T47D (cell line): Measurements from ENCODE around the gene TXNDC8.

ENCODE experiments used
- DNase-seq, 2 experiments: peaks; one replicate each; pipeline versions ENCODE4 v3.0.0 to v3.0.0-alpha.2; 2011 to 2012; ENCODE audit warnings: low read depth in 1 of 2, low spot score in 1 of 2
- JUND ChIP-seq: IDR thresholded peaks from 2 replicates; pipeline ENCODE4 v1.6.1; 2012; ENCODE audit warnings: low read depth
- in situ Hi-C: cut with HindIII; loops from 2 replicates; pipeline ENCODE4 v1.10.0; 2016; ENCODE audit warnings: low sequenced_read_pairs, low pct_unique_long_range_greater_than_20kb

TXNDC8 gene

DNA sequence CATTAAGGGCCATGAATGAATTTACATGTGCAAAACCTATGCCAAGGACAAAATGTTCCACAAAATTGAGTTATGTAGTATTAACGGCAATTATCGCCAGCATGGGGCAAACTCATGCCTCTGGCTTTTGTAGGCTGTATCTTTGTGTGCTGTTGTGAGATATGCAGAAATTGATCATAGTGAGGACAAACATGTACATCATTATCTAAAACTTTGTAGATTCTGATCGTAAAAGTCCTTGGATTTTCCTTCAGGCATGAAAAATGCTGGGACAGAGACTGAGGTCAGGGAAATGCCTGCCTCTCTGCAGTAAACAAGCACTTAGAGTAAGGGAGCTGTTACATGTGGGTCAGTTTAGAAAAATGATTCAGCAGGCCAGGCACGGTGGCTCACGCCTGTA is 5.9 kb upstream of the TXNDC8 start:
- no peak for DNase-seq
- in situ Hi-C loops = no loop called here
- no peak for TF ChIP-seq JUND

- in situ Hi-C loops = no loop called here
- no peak for TF ChIP-seq JUND
- peak in 1 of 2 experiments; percentile 54 for DNase-seq
Observed at GRCh38 chr9:110340306-110340705, 2.6 kb upstream of the TXNDC8 start.

DNA sequence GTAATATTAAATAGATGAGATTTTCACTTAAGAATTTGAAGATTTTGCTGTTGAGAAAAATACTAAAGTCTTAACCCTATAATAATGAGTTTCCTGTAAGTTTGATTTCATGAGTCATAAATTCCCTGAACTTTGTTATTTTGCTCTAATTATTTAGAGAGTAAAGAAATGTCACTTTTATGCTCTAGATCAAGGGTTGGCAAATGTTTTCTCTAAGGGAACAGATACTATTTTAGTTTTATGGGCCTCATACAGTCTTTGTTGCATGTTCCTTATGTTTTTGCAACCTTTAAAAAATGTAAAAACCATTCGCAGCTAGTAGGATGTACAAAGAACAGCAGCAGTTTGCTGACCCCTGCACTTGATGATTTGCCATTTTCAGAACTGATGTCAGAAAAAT is 480 bp upstream of the TXNDC8 start:
- no peak for DNase-seq
- in situ Hi-C loops = no loop called here
- no peak for TF ChIP-seq JUND

DNA sequence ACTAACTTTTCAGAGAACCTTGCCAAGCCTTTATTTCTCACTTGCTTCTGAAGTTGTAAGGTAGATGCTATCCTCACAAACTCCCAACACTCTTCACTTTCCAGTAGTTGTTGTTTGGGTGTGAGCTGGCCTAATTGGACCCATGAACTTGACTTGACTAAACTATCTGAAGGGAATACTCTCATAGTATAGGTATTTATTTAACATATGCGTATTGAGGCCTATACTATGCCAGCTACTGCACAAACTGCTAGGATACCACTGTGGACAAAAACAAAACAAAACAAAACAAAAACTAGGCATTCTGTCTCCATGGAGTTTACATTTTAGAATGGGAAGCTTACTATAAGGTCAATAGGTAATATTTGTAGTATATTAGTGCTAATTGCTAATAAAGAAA is 1.3 kb downstream of the TXNDC8 start:
- no peak for DNase-seq
- TF ChIP-seq JUND = no peak
- in situ Hi-C loops = no loop called here

DNA sequence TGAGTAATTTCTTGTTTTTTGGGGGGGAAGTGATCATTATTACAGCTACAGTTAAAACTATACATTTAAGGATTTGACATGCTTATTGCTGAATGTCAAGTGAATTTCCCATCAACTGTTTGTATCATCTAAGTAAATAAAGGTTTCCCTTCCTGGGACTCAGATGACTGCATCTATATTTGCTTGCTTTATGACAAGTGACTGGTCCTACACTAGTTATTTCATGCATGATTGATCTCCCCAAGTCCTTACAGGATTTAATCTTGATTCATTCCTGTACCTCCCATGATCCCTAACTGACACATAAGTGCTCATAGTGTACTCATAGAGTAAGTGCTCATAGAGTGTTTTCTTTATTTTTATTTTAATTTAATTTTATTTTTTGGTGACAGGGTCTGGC is 2.8 kb downstream of the TXNDC8 start:
- in situ Hi-C loops = no loop called here

DNA sequence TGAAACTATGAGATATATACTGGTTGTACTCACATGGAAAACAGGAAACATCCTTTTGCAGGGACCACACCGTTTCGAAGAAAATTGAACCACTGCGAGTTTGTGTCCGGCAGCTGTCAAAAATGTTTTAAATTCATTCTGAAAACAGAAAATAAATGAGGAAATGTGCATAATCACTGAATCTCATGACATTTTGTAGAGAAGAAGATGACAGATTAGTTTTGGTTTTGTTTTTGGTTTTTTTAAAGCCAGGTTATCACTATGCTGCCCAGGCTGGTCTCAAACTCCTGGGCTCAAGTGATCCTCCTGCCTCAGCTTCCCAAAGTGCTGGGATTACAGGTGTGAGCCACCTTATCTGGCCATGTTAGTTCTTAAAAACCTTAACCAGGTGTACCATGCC is 3.5 kb downstream of the TXNDC8 start:
- no peak for DNase-seq
- in situ Hi-C loops = no loop called here
- TF ChIP-seq JUND = no peak

More for the DNA sequence above, 2.8 kb downstream of the TXNDC8 start:
- no peak for DNase-seq
- TF ChIP-seq JUND = no peak

DNA sequence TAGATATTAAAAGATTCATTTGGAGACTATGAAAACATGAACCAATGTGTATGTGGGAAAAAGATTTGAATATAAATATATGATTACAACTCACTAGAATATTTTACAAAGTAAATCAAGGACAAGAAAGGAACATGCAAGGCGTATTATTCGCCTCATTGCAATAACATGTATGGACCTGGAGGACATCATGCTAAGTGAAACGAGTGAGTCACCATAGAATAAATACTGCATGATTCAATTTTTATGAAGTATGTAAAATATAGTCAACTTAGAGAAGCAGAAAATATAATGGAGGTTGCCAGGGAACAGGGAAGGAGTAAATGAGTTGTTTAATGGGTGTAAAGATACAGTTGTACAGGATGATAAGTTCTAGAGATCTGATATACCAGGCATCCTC is 4.9 kb downstream of the TXNDC8 start:
- no peak for DNase-seq
- no peak for TF ChIP-seq JUND
- in situ Hi-C loops = no loop called here

- in situ Hi-C loops = no loop called here
- DNase-seq = no peak
- TF ChIP-seq JUND = no peak
Observed at GRCh38 chr9:110330484-110331105, 7.1 kb downstream of the TXNDC8 start.

- TF ChIP-seq JUND = no peak
- in situ Hi-C loops = no loop called here
- DNase-seq = peak in 1 of 2 experiments; percentile 80
Observed at GRCh38 chr9:110329639-110330230, 7.9 kb downstream of the TXNDC8 start.

DNA sequence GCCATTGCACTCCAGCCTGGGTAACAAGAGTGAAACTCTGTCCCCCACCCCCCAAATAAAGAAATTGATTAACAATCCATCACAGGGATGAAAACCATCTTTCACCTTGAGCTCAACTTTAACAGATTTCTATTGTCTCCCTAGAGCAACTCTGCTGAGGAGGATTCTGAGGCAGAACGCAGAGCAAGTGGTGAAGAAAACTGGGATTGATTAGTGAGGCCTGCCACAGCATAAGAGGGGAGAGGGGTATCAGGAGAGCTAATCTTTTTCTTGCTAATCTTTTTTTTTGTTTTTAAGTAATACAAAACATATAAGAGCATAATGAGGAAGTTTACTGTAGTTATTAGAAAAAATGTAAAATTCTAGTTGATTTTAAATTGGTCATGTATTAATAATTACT is 8.9 kb downstream of the TXNDC8 start:
- in situ Hi-C loops = no loop called here
- no peak for DNase-seq
- no peak for TF ChIP-seq JUND

DNA sequence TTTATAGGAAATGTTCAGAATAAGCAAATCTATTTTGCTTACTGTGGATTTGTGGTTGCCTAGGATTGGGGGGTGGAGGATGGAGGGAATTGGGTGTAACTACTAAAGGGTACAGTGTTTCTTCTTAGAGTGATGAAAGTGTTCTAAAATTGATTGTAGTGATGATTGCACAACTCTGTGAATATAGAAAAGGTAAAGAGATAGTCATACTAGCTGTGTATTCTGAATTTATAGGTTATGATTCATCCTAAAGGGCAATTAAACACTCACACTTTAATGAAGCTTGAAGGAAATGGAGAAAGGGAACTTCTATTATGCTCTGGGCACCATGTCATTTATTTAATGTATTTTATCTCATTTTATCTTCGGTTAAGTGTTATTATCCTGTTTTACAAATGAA is 9.9 kb downstream of the TXNDC8 start:
- TF ChIP-seq JUND = no peak
- in situ Hi-C loops = no loop called here
- DNase-seq = no peak

GRCh38 chr9:110323818-110324217 is 13.8 kb downstream of the TXNDC8 start:
- DNase-seq = no peak
- no peak for TF ChIP-seq JUND
- in situ Hi-C loops = no loop called here

GRCh38 chr9:110320651-110321445 is 16.8 kb downstream of the TXNDC8 start:
- no peak for TF ChIP-seq JUND
- DNase-seq = no peak
- in situ Hi-C loops = no loop called here
